Frontal cortex (tissue), 4 donors: Measurements from ENCODE around the gene PLEKHF1. TPM values are rescaled to one million over a fixed set of nuclear protein-coding genes. Genes with fewer than 3 reads are reported as not detected.
"Not testable (repeated sequence)": the region's sequence is repeated elsewhere in the genome, so short reads cannot be mapped to it uniquely, and the experiment has no call there.

Experiments used
- DNase-seq, 2 donors: peaks; one replicate each; pipeline ENCODE4 v3.0.0; 2012; ENCODE audit warnings: low spot score in 2 of 2
- FAIRE-seq: peaks from 2 replicates; lab custom pipeline; 2012; peaks lifted over from hg19 to GRCh38; lab: Jason Lieb, UNC
- total RNA-seq: library from RNA; depleted of rRNA; stranded (reverse); fragments of >200 nt; gene quantifications from one replicate; pipeline ENCODE4 v1.2.3, GENCODE V29; 2014
- donor health status: control.
- donor health status: control.
- donor health status: control.

PLEKHF1 gene, protein sequence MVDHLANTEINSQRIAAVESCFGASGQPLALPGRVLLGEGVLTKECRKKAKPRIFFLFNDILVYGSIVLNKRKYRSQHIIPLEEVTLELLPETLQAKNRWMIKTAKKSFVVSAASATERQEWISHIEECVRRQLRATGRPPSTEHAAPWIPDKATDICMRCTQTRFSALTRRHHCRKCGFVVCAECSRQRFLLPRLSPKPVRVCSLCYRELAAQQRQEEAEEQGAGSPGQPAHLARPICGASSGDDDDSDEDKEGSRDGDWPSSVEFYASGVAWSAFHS
- 2.0 TPM for total RNA-seq

DNA sequence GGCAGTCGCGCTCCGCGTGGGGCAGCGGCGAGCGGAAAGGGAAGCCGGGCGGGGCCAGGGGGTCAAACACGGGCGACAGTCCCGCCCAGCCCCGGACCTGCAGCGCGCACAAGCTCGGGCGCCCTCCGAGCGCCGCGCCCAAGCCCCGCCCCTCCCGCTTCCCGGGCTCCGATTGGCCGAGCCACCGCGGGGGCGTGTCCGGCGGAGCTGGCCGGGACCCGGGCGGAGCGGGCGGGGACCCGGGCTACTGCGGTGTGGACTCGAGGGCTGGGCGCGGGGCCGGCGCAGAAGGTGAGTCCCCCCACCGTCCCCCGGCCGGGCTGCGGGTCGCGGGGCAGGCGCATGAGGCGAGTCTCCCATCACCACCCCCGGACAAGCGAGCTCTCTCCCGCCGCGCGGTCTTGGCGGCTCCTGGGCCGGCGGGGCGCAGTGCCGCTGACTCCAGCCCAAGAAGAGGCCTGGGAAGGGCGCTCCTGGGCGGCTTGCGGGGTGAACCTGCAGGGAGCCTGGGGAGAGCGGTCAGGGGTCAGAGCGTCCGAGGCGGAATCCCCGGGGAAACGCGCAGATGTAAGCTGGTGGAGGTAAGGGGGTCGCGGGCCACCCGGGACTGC is at the start of gene PLEKHF1:
TSS of gene PLEKHF1 (plus strand) at position 247 of the 611 bp plus-strand sequence. CDS start 8,379 bp downstream, outside the sequence.
- FAIRE-seq: no peak
- peak; percentile 95 to 96 for DNase-seq

DNA sequence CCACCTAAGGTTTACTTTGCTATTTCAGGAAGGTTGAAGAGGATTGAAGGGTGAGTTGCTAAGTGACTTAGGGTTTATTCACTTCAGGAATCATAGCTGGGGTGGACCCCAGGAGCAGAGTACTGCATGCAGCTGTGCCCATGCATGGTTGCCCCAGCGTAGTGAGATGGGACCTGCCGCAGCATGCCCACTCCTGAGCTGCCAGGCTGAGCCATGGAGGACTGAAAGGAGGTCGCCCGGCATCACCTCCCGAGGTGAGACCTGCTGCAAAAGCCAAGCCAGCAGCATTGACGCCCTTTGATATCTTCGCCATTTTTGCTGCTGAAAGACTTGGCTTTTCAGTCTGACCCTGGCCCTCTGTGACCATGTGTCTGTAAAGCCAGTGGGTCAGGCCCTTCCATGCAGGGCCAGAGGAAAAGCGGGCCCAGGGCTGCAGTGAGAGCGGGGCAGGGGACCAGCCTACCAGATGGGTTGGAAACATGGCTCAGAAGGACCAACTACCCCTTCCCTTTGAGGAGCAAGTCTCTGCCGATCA is 49.3 kb upstream of the PLEKHF1 start:
- DNase-seq (no peak), FAIRE-seq (no peak)

DNA sequence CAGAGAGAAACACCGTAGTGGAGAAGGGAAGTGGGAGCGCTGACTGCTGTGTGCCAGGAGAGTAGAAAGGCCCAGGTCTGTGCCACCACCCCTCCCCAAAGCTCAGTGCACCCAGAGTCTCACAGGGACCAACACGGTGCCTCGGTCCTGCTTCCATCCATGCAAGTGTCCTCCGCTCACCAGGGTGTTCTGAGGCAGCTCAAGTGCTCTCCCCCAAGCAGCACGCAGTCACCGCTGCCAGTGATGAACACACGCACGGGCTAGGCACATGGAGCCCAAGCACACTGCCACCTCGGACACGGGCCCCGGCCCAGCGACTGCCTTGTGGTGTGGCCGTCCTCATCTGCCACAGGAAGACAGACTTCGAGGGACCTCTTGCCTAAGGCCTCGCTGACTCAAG is 48.7 kb upstream of the PLEKHF1 start:
- DNase-seq (no peak), FAIRE-seq (no peak)

DNA sequence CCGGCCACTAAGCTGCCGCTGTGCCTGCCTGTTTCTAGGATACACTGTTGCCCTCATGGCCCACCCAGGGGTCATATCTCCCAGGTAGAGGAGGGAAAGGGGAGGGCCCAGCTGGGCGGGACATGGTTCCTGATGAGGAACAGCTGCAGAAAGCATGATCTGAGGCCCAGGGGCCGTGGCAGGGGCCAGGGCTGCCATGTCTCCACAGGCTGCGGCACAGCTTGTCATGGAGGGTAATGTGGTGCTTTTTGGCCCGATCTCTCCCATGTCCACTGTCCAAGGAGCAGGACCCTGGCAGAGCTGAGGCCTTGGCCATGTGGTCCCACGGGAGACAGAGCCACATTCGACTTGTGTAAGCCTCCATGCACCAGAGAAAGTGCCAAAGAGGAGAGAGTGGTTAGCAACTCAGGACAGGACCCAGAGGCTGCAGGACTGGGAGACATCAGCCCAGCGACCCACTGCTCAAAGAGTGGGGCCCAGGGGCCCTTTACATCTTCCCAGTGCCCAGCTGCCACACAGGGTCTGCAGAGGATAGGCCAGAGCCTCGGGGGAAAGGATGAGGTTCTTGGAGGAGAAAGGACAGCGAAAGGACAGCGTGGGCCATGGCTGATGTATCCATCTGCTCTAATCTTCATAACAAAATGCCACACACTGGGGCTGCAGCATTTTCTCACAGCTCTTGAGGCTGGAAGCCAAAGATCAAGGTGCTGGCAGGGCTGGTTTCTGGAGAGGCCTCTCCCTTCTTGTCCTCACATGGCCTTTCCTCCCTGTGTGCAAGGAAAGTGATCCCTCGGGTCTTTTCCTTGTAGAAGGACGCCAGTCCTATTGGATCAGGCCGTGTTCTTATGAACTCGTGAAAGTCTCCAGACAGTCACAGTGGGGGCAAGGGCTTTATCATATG is 47.6 kb upstream of the PLEKHF1 start:
- FAIRE-seq: no peak
- no peak for DNase-seq

DNA sequence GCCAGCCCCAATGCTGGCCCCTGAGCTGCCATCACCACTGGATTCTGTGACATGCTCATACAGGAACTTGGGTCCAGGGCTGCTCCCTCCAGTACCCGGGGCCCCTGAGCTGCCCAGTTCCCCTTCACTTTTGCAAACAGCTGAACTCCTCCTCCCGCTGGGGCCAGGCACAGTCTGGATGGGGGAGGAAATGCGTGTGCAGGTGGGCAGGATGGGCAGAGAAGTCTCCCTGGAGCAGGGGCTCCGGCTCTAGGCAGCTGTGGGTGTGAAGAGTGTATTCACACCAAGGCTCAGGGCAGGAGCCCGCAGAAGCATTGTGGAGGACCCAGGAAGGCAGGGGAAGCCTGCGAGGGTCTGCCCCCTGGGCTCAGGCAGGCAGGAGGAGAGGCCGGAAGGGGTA is 46.8 kb upstream of the PLEKHF1 start:
- DNase-seq (no peak), FAIRE-seq (no peak)

- FAIRE-seq (no peak), DNase-seq (no peak)
These were observed 46.4 kb upstream of the PLEKHF1 start for GRCh38 chr19:29618871-29619270.

GRCh38 chr19:29620931-29621351 is 44.3 kb upstream of the PLEKHF1 start:
- DNase-seq (no peak), FAIRE-seq (no peak)

GRCh38 chr19:29622166-29623070 is 42.8 kb upstream of the PLEKHF1 start:
- DNase-seq (no peak), FAIRE-seq (no peak)

DNA sequence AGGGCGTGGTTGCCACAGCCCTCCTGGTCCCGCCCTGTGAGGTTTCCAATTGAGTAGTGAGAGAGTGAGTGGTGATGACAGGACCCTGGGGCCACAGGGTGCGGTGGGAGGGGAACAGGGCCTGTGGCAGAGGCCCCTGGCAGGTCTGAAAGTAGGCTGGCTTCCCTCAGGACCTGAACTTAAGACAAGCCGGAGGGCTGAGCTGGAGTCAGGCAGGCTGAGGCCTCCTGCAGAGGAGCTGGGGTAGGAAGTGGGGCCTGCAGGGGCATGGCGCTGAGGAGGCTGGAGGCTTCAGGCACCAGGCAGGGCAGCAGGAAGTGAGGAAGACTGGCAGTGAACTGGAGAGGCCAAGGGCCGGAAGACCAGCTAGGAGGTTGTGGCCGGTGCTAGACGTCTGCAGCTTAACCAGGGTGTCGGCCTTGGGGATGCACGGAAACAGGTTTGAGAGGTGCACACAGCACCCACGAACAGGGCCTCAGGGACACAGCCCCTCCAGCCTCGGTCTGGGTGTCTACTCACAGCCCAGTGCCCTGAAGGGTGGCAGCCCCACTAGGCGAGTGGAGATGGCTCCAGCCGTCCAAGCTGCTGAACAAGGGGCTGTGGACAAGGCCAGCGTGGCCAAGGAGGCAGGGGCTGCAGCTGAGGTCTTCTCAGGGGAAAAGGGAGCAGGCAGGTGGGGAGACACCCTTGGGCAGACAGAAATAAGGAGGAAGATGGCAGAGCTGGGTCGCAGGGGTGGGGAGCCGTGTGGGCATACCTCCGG is 41.4 kb upstream of the PLEKHF1 start:
- DNase-seq (no peak), FAIRE-seq (no peak)

- no peak for DNase-seq
- FAIRE-seq: no peak
These were observed 40.6 kb upstream of the PLEKHF1 start for GRCh38 chr19:29624489-29625185.

- DNase-seq: no peak
- FAIRE-seq: no peak
These were observed 40.0 kb upstream of the PLEKHF1 start for GRCh38 chr19:29625186-29625651.

DNA sequence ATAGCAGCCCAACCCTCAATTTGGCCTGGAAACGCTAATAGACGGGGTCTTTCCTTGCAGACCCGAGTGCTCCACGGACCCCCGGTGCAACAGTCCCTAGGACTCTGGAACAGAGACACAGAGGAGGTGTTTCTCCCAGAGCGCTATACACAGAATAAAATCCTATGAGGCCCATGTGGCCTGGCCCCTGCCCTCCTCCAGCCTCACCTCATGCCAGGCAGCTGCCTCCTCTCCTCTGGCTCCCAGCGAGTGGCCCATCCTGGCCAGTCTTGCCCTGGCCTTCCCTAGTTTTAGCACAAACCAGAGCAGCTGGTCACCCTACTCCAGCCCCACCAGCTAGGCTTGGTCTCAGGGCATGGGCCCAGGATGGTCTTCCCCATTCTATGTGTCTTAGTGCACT is 38.9 kb upstream of the PLEKHF1 start:
- FAIRE-seq (no peak), DNase-seq (no peak)

GRCh38 chr19:29626832-29627231 is 38.4 kb upstream of the PLEKHF1 start:
- not testable (repeated sequence) for FAIRE-seq, DNase-seq

DNA sequence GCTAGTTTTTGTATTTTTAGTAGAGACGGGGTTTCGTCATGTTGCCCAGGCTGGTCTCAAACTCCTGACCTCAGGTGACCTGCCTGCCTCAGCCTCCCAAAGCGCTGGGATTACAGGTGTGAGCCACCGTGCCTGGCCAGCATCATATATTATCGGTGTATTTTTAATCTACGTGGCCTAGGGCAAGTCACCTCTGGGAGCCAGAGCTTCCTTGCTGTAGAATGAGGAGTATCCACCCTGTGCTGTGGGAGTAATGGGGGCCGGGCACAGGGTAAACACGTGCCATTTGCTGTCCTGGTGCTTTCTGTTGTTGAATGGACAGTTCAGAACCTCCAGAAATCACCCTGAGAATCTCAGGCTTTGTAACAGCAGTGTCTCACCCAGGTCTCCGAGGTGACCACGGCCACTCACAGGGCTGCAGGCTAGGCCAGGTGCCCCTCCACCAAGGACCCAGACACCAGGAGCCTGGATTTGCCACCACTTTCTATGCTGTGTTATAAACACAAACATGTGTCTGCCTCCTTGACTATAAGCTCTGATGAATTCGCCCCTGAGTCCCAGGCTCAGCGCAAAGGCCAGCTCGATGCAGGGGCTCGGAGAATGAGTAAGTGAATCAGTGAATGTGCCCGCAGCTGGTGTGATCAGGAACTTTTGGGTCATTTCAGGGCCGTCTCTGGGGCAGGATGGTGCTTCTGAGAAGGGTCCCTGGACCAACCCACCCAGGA is 36.4 kb upstream of the PLEKHF1 start:
- no peak for FAIRE-seq
- no peak for DNase-seq

DNA sequence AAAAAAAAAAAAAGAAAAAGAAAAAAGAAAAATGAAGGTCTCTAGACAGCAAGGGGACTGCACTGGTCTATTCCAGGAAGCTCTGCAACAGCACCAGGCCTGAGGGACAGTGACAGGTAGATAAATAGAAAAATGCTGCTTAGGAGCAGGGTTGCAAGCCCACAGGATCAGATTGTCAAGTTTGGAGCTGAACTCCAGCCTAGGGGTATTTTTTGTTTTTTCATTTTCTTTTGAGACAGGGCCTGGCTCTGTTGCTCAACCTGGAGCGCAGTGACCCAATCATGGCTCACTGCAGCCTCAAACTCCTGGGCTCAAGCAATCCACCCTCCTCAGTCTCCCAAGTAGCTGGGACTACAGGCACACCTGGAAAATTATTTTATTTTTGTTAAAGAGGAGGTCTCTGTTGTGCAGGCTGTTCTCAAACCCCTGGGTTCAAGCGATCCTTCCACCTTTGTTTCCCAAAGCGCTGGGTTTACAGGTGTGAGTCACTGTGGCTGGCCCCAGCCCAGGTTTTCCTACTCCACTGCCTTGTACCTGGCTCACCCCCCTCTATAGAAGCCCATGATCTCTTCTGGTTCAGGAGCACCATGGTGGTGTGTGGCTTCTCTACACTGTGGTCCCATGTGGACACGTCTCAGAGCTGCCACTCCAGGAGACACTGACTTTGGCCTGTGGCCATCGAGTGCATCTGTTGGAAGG is 35.3 kb upstream of the PLEKHF1 start:
- DNase-seq: no peak
- no peak for FAIRE-seq

GRCh38 chr19:29630655-29631054 is 34.6 kb upstream of the PLEKHF1 start:
- no peak for FAIRE-seq
- DNase-seq: no peak

DNA sequence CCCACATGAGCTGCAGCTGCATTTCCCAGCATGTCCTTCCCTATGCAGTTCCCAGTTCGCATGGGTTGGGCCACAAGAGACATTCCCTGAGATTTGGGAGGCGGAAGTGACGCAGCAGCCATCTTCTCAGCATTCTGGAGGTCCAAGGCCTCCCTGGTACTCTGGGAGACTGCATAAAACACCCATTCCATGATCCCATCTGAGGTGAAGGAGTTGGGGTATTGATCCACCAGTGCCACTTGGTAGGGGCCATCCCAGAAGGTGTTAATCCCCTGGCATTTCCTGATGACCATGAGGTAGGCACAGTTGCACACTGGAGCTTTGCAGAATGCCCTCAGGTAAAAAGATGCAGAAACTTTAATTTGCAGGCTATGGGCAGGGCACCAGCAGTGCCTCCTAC is 33.8 kb upstream of the PLEKHF1 start:
- no peak for FAIRE-seq
- DNase-seq: no peak
